ENCODE data around the gene UNC13A.

Gene UNC13A

GRCh38 chr19:17655751-17656472, 32.2 kb downstream of the UNC13A start:
- Histone ChIP-seq H3K9me3 (ENCODE audit: insufficient read depth, low read depth, low read length) (no peaks in the 10 kb centered on the region), H3F3A (ENCODE audit: low read depth) (no peaks in the 10 kb centered on the region), H3K4me1 (ENCODE audit: insufficient read depth, low read length, poor library complexity, severe bottlenecking) (no peaks in the 10 kb centered on the region), H3K27me3 (ENCODE audit: insufficient read depth, low read length, poor library complexity, severe bottlenecking) (no peaks in the 10 kb centered on the region), H4K20me1 (ENCODE audit: insufficient read depth, low read length, poor library complexity, severe bottlenecking) (no peaks in the 10 kb centered on the region), H2AFZ (ENCODE audit: low read length) (no peak overlapping the region), H3K9me2 (replicated peaks; ENCODE audit: low read depth, low read length) (no peaks in the 10 kb centered on the region), H3K9ac (ENCODE audit: low read depth, low read length, poor library complexity, severe bottlenecking) (no peak overlapping the region), H3K4me2 (ENCODE audit: low read depth, low read length, poor library complexity, severe bottlenecking) (no peak overlapping the region), H3K79me2 (ENCODE audit: insufficient read depth, low read length) (no peaks in the 10 kb centered on the region), H3K36me3 (ENCODE audit: insufficient read depth, low read length) (no peaks in the 10 kb centered on the region), H3K4me3 (ENCODE audit: low read length, poor library complexity, severe bottlenecking) (no peak overlapping the region)
- TF ChIP-seq EZH2phosphoT487 (IDR thresholded peaks at IDR 0.05; ENCODE audit: borderline replicate concordance) (no peak), CTCF (conservative IDR thresholded peaks at IDR 0.05; ENCODE audit: low read length) (no peak)

- Histone ChIP-seq H3K36me3 (ENCODE audit: insufficient read depth, low read length) (no peaks in the 10 kb centered on the region), H3K4me3 (ENCODE audit: low read length, poor library complexity, severe bottlenecking) (no peak overlapping the region), H3K9me2 (replicated peaks; ENCODE audit: low read depth, low read length) (no peaks in the 10 kb centered on the region), H2AFZ (ENCODE audit: low read length) (no peak overlapping the region), H3F3A (ENCODE audit: low read depth) (no peaks in the 10 kb centered on the region), H3K4me2 (ENCODE audit: low read depth, low read length, poor library complexity, severe bottlenecking) (no peak overlapping the region), H4K20me1 (ENCODE audit: insufficient read depth, low read length, poor library complexity, severe bottlenecking) (no peaks in the 10 kb centered on the region), H3K27me3 (ENCODE audit: insufficient read depth, low read length, poor library complexity, severe bottlenecking) (no peaks in the 10 kb centered on the region), H3K4me1 (ENCODE audit: insufficient read depth, low read length, poor library complexity, severe bottlenecking) (no peaks in the 10 kb centered on the region), H3K79me2 (ENCODE audit: insufficient read depth, low read length) (no peaks in the 10 kb centered on the region), H3K9ac (ENCODE audit: low read depth, low read length, poor library complexity, severe bottlenecking) (no peak overlapping the region), H3K9me3 (ENCODE audit: insufficient read depth, low read depth, low read length) (no peaks in the 10 kb centered on the region)
- TF ChIP-seq CTCF (conservative IDR thresholded peaks at IDR 0.05; ENCODE audit: low read length) (no peak), EZH2phosphoT487 (IDR thresholded peaks at IDR 0.05; ENCODE audit: borderline replicate concordance) (no peak)
Measured at GRCh38 chr19:17654993-17655392, 33.2 kb downstream of the UNC13A start.

- Histone ChIP-seq H3K9ac (ENCODE audit: low read depth, low read length, poor library complexity, severe bottlenecking) (no peak overlapping the region), H3K27me3 (ENCODE audit: insufficient read depth, low read length, poor library complexity, severe bottlenecking) (no peaks in the 10 kb centered on the region), H3K79me2 (ENCODE audit: insufficient read depth, low read length) (no peaks in the 10 kb centered on the region), H3K9me2 (replicated peaks; ENCODE audit: low read depth, low read length) (no peaks in the 10 kb centered on the region), H3K4me2 (ENCODE audit: low read depth, low read length, poor library complexity, severe bottlenecking) (no peak overlapping the region), H3F3A (ENCODE audit: low read depth) (no peaks in the 10 kb centered on the region), H3K36me3 (ENCODE audit: insufficient read depth, low read length) (no peaks in the 10 kb centered on the region), H2AFZ (ENCODE audit: low read length) (no peak overlapping the region), H4K20me1 (ENCODE audit: insufficient read depth, low read length, poor library complexity, severe bottlenecking) (no peaks in the 10 kb centered on the region), H3K4me3 (ENCODE audit: low read length, poor library complexity, severe bottlenecking) (no peak overlapping the region), H3K9me3 (ENCODE audit: insufficient read depth, low read depth, low read length) (no peaks in the 10 kb centered on the region), H3K4me1 (ENCODE audit: insufficient read depth, low read length, poor library complexity, severe bottlenecking) (no peaks in the 10 kb centered on the region)
- TF ChIP-seq EZH2phosphoT487 (IDR thresholded peaks at IDR 0.05; ENCODE audit: borderline replicate concordance) = no peak
- no peak for TF ChIP-seq CTCF (conservative IDR thresholded peaks at IDR 0.05; ENCODE audit: low read length)
Measured at GRCh38 chr19:17652627-17653026, 35.5 kb downstream of the UNC13A start.
